ENCODE measurements around the gene MBL2.

Gene MBL2

DNA sequence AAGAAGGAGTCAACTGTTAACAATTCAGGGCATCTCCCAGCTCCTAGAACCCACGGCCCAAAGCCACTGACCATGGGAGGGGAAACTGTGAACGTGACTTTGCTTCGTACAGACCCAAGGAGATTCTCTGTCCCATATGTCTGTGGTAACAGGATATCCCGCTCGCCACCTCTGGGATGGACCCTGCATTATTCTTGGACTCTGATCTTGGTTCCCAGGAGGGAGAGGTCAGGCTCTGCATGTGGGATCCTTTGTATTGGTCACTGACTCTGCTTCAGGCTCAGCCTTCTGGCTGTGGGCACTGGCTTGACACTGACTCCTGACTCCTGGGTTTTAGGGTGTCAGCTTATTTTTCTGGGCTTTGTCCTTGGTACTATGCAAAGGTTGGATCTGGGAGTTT lies 13.5 kb upstream of the MBL2 start (continued):
- TF ChIP-seq ZNF37A (tag by site-specific recombination; IDR thresholded peaks at IDR 0.05) = no peak
- TF ChIP-seq ZNF324 (tag by site-specific recombination; IDR thresholded peaks at IDR 0.05) = no peak

DNA sequence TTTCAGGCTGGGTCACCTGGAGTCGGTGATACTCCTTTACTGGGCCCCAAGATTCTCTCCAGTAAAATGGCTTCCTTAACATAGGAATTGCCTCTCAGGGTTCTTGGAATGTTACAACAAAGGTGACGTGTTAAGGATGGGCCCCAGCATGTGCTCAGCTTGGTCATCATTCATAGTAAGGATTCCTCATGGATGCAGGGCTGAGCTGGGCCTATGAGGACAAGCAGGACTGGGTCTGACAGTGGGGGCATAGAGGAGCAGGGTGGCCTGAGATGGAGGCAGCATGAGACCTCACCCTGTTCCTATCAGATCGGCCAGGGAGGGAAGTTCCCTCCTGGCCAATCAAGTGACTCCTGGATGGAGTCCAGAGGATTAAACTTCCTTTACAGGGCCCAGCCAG lies 12.8 kb upstream of the MBL2 start:
- Histone ChIP-seq H3K4me1 (ENCODE audit: control insufficient read depth, insufficient read depth, low read length) (no peaks in the 10 kb centered on the region), H3K36me3 (ENCODE audit: control insufficient read depth in 2 of 2, insufficient read depth in 1 of 2, low read length in 2 of 2) (no peaks in the 10 kb centered on the region), H3K4me3 (ENCODE audit: low read depth, low read length) (no peak overlapping the region), H3K27ac (ENCODE audit: extremely low read depth, low read depth, low read length) (no peak overlapping the region), H3K9me3 (ENCODE audit: control insufficient read depth, insufficient read depth, low read depth, low read length) (no peaks in the 10 kb centered on the region)
- ChIA-PET POLR2A (no interaction called here), CTCF (no interaction called here)
- no peak for TF ChIP-seq ZNF664 (tag by site-specific recombination; IDR thresholded peaks at IDR 0.05)
- no peak for TF ChIP-seq ZNF146 (tag by site-specific recombination; IDR thresholded peaks at IDR 0.05)
- TF ChIP-seq, protein P1, sequence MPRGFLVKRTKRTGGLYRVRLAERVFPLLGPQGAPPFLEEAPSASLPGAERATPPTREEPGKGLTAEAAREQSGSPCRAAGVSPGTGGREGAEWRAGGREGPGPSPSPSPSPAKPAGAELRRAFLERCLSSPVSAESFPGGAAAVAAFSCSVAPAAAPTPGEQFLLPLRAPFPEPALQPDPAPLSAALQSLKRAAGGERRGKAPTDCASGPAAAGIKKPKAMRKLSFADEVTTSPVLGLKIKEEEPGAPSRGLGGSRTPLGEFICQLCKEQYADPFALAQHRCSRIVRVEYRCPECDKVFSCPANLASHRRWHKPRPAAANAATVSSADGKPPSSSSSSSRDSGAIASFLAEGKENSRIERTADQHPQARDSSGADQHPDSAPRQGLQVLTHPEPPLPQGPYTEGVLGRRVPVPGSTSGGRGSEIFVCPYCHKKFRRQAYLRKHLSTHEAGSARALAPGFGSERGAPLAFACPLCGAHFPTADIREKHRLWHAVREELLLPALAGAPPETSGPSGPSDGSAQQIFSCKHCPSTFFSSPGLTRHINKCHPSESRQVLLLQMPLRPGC (tag by site-specific recombination; IDR thresholded peaks at IDR 0.05) = no peak

DNA sequence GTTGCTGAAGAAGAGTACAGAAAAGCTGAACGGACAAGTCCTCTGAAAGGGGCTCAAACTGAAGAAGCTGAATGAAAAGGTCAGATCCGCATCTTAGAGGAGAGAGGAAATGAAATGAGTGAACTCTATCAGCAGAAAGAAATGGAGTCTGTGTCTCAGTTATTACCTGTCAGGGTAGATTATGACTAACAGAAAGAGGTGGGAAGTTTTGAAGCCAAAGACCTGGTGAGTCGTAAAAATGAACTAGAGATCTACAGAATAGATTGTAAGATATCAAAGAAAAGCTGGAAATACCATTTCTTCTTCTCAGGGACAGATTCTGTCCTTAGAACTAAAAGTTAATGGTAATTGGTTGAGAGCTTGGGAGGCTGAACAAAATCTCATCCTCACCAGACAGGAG lies 11.1 kb upstream of the MBL2 start:
- TF ChIP-seq, protein P2, sequence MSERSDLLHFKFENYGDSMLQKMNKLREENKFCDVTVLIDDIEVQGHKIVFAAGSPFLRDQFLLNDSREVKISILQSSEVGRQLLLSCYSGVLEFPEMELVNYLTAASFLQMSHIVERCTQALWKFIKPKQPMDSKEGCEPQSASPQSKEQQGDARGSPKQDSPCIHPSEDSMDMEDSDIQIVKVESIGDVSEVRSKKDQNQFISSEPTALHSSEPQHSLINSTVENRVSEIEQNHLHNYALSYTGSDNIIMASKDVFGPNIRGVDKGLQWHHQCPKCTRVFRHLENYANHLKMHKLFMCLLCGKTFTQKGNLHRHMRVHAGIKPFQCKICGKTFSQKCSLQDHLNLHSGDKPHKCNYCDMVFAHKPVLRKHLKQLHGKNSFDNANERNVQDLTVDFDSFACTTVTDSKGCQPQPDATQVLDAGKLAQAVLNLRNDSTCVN (tag by site-specific recombination; optimal IDR thresholded peaks at IDR 0.05) = no peak
- TF ChIP-seq, protein P3, sequence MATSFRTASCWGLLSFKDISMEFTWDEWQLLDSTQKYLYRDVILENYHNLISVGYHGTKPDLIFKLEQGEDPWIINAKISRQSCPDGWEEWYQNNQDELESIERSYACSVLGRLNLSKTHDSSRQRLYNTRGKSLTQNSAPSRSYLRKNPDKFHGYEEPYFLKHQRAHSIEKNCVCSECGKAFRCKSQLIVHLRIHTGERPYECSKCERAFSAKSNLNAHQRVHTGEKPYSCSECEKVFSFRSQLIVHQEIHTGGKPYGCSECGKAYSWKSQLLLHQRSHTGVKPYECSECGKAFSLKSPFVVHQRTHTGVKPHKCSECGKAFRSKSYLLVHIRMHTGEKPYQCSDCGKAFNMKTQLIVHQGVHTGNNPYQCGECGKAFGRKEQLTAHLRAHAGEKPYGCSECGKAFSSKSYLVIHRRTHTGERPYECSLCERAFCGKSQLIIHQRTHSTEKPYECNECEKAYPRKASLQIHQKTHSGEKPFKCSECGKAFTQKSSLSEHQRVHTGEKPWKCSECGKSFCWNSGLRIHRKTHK (tag by site-specific recombination; IDR thresholded peaks at IDR 0.05) = no peak
- TF ChIP-seq ZNF114 (tag by site-specific recombination; IDR thresholded peaks at IDR 0.05) (no peak), ZNF146 (tag by site-specific recombination; IDR thresholded peaks at IDR 0.05) (no peak), ZNF426 (tag by site-specific recombination; IDR thresholded peaks at IDR 0.05) (no peak), ZNF596 (tag by site-specific recombination; IDR thresholded peaks at IDR 0.05) (no peak), YY1 (tag by site-specific recombination; IDR thresholded peaks at IDR 0.05) (no peak), GLIS1 (tag by site-specific recombination; IDR thresholded peaks at IDR 0.05) (no peak), ZNF221 (tag by site-specific recombination; IDR thresholded peaks at IDR 0.05; ENCODE audit: borderline replicate concordance) (no peak)
- TF ChIP-seq, protein P4, sequence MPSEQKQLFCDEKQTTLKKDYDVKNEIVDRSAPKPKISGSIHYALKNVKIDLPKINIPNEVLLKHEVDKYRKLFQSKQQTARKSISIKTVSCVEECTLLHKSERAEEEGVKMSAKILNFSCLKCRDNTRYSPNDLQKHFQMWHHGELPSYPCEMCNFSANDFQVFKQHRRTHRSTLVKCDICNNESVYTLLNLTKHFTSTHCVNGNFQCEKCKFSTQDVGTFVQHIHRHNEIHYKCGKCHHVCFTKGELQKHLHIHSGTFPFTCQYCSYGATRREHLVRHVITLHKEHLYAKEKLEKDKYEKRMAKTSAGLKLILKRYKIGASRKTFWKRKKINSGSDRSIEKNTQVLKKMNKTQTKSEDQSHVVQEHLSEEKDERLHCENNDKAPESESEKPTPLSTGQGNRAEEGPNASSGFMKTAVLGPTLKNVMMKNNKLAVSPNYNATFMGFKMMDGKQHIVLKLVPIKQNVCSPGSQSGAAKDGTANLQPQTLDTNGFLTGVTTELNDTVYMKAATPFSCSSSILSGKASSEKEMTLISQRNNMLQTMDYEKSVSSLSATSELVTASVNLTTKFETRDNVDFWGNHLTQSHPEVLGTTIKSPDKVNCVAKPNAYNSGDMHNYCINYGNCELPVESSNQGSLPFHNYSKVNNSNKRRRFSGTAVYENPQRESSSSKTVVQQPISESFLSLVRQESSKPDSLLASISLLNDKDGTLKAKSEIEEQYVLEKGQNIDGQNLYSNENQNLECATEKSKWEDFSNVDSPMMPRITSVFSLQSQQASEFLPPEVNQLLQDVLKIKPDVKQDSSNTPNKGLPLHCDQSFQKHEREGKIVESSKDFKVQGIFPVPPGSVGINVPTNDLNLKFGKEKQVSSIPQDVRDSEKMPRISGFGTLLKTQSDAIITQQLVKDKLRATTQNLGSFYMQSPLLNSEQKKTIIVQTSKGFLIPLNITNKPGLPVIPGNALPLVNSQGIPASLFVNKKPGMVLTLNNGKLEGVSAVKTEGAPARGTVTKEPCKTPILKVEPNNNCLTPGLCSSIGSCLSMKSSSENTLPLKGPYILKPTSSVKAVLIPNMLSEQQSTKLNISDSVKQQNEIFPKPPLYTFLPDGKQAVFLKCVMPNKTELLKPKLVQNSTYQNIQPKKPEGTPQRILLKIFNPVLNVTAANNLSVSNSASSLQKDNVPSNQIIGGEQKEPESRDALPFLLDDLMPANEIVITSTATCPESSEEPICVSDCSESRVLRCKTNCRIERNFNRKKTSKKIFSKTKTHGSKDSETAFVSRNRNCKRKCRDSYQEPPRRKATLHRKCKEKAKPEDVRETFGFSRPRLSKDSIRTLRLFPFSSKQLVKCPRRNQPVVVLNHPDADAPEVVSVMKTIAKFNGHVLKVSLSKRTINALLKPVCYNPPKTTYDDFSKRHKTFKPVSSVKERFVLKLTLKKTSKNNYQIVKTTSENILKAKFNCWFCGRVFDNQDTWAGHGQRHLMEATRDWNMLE (tag by site-specific recombination; conservative IDR thresholded peaks at IDR 0.05; ENCODE audit: low read depth) = no peak
- Histone ChIP-seq H3K27ac (ENCODE audit: extremely low read depth, low read depth, low read length) (no peak overlapping the region), H3K36me3 (ENCODE audit: control insufficient read depth in 2 of 2, insufficient read depth in 1 of 2, low read length in 2 of 2) (no peaks in the 10 kb centered on the region), H3K4me3 (ENCODE audit: low read depth, low read length) (no peak overlapping the region), H3K9me3 (ENCODE audit: control insufficient read depth, insufficient read depth, low read depth, low read length) (no peaks in the 10 kb centered on the region), H3K4me1 (ENCODE audit: control insufficient read depth, insufficient read depth, low read length) (no peaks in the 10 kb centered on the region)
- ChIA-PET POLR2A (no interaction called here), CTCF (interaction anchor here (0.6 kb wide), 1 partner anchor 950 kb away, joined by 3 read pairs; no protein-coding TSS in a partner anchor)

All from HEK293 (cell line).